Stimulated activated effector memory CD8-positive, alpha-beta T cell treated with anti-CD3 and anti-CD28 coated beads, Interleukin-12 subunit alpha, Interleukin-12 subunit beta, amount 100 ng/mL, for 72 hours (primary cell): ENCODE results near the gene CADPS.

ENCODE experiments used
- ATAC-seq: fragments of 150-1000 bp; cut with Tn5 transposase; 2 replicates; pipeline ENCODE4 v1.10.0; 2021
- DNase-seq, 2 donors: peaks; one replicate each; pipeline ENCODE4 v3.0.0; 2021 to 2022; ENCODE audit warnings: low spot score in 2 of 2
- H3K27ac Mint-ChIP-seq: one replicate; pipeline ENCODE4 v1.8.0; 2022; ENCODE audit warnings: mild to moderate bottlenecking, mixed read lengths
- H3K36me3 Mint-ChIP-seq: one replicate; pipeline ENCODE4 v1.8.0; 2022; ENCODE audit warnings: mild to moderate bottlenecking, mixed read lengths
- H3K4me1 Mint-ChIP-seq: one replicate; pipeline ENCODE4 v1.8.0; 2022; ENCODE audit warnings: mixed read lengths
- H3K4me3 Mint-ChIP-seq: one replicate; pipeline ENCODE4 v1.8.0; 2022; ENCODE audit warnings: mild to moderate bottlenecking, mixed read lengths
- H3K9me3 Mint-ChIP-seq: one replicate; pipeline ENCODE4 v1.8.0; 2022; ENCODE audit warnings: mixed read lengths

CADPS gene

DNA sequence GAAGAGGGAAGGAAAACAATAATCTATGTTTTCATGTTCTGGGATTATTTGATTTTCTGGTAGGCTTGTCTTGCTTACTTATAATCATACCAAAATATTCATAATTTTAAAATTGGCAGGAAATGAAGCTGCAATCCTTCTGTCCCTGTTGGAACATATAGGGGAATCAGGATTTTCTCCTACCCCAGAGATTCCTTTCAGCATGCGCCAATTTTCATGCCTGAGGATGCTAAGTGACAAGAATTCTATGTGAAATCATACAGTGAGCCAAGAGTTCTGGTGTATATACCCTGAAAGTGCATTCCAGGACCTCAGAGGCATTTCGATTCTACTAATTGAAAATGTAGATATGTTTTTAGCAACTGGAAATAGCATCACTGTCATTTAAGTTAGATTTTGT is 9.9 kb upstream of the CADPS start:
- H3K9me3 Mint-ChIP-seq: peaks cover 4% of the 10 kb centered on the region
- no peak overlapping the region for H3K4me3 Mint-ChIP-seq
- no peak overlapping the region for H3K27ac Mint-ChIP-seq
- no peaks in the 10 kb centered on the region for H3K36me3 Mint-ChIP-seq
- ATAC-seq (no peak), DNase-seq (no peak)
- H3K4me1 Mint-ChIP-seq: no peaks in the 10 kb centered on the region

DNA sequence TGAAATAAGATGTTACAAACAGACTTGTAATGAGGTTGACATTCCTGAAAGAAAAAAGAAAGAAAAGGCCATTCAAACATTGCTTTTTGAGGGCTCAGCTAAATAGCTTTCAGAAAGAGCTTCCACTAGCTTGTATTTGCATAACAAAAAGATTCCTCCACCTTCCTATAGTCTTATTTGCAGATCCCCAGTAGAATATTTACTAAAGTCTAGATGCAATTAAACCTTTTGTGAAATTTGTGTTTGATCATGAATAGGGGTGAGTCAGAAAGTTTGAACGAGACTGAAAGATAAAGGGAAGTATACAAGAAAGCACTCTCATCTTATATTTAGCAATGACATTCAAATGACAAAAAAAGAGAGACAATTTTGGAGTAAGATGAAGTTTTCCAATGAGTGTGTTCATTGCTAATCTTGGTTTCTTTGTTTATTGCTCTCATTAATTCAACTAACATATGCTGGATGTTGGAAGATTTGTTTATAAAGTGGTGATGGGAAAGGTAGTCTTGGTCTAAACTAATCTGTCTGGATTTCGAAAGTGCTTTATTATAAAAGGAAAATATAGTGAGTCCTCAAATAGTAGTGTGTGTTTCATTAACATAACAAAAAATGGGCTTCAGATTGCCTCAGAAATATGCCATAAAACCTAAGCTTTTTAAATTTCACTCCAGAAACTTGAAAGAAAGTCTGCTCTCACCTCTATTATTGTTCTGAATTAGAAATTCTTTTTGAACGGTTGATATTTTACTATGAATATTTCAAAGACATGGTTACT is 9.1 kb upstream of the CADPS start:
- Mint-ChIP-seq H3K4me1 (no peaks in the 10 kb centered on the region), H3K9me3 (peaks cover 1% of the 10 kb centered on the region), H3K36me3 (no peaks in the 10 kb centered on the region), H3K27ac (no peak overlapping the region), H3K4me3 (no peak overlapping the region)
- DNase-seq (no peak), ATAC-seq (no peak)

DNA sequence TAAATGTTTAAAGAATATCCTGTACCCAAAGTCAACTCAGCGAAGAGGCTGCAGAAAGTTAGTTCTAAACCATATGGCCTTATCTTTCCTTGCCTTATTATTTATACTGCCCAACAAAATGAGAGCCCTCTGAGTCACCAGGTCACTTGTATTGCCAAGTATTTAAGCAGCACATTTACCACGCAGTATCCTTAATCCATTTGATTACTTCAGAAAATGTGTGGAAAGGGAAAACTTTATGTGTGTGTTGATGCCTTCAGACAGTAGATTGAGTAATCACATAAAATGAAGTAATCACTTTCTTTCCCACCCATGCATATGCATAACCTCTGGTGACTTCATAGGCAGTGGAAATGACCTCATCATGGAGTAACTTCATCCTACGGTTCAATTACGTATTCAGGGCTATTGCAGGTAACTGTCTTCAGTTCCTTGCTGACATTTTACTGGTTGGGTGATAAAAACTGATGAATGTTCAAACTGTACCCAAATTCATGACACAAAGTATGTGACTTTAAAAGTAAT is 7.5 kb upstream of the CADPS start:
- Mint-ChIP-seq H3K4me1 (no peaks in the 10 kb centered on the region), H3K9me3 (no peaks in the 10 kb centered on the region), H3K4me3 (no peak overlapping the region), H3K36me3 (no peaks in the 10 kb centered on the region), H3K27ac (no peak overlapping the region)
- ATAC-seq: no peak
- DNase-seq: no peak

DNA sequence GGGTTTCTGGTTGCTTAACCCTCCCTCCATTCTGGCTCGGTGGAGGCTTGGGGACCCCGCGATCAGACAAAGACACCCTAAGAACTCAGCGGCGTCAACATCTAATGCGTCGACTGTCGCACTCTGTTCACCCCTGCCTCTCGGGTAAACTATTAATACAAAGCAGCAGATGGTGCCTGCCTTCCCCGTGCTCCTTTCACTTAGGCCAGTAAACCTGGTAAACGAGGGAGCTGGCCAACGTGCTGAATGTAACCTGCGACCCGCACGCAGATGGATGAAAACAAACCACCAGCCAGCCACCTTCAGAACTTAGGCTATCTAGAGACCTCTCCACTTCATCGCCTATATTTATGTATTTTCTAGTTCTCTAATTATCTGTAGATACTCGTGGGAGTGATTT is 848 bp upstream of the CADPS start:
- Mint-ChIP-seq H3K4me3 (no peak overlapping the region), H3K9me3 (peaks cover 8% of the 10 kb centered on the region), H3K27ac (no peak overlapping the region), H3K4me1 (no peaks in the 10 kb centered on the region), H3K36me3 (no peaks in the 10 kb centered on the region)
- DNase-seq (no peak), ATAC-seq (no peak)

DNA sequence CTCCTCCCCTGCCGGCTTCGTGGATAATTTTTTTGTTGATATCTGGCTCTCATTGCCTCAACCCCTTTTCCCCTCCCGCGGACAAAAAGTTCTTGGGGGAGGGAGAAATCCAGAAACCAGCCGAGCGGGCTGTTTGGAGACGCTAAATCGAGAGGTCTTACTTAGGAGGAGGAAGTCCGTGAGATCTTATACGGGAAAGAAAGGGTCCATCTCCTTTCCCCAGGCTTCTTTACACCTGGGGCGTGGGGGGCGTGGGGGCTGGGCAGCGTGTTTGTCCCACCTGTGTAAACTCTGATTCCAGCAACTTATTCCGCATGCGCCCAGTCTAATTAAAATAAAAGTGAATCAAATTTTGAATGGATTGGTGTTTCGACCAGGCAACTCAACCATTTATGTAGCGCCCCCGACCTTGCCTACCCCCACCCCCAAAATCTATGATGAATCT is 364 bp upstream of the CADPS start:
- no peaks in the 10 kb centered on the region for H3K4me1 Mint-ChIP-seq
- no peak overlapping the region for H3K4me3 Mint-ChIP-seq
- H3K27ac Mint-ChIP-seq: no peak overlapping the region

DNA sequence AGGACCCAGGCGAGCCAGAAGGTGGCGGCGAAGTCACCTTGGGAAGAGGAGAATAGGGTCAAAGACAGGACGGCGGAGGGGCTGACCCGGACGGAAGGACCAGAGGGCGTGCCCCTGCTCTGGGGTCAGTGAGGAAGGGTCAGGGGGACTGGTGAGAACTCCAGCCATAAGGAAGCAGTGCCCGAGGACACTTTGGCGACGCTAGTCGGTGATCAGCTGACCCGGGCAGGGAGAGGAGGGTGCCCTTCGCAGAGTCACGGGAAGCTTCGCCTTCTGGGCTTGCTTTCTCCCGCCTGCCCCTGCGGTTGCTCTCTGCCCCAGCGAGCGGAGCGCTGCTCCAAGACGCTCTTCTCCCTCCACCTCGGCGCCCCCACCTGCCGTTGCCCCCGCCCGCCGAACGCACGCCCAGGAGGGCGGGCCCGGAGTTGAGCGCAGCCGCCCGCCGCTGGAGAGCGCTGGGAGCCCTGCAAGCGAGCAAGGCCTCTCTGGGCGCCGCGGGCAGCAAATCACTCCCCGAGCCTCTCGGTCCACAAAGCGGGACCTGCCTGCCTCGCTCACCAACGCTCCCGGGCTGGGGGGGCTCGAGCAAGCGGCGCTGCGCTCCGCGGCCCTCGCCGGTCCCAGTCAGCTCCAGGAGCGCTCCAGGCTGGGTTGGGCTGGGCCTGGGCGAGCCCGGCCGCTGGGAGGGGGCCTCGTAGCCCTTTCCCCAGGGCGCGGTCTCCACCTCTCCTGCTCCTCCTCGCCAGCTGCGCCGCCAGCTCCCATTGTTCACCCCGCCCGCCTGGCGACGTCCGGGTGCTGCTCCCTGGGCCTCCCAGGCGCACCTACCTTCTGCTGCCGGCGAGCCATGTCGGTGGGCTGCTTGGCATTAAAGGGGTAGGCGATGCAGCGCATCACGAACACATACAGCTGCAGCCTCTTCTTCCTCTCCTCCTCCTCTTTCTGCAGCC is 1.2 kb downstream of the CADPS start:
- DNase-seq (no peak), ATAC-seq (no peak)
- Mint-ChIP-seq H3K27ac (no peak overlapping the region), H3K4me3 (no peak overlapping the region), H3K36me3 (no peaks in the 10 kb centered on the region), H3K9me3 (peaks cover 12% of the 10 kb centered on the region), H3K4me1 (no peaks in the 10 kb centered on the region)

More for the DNA sequence above, 364 bp upstream of the CADPS start:
- no peak for DNase-seq
- Mint-ChIP-seq H3K36me3 (no peaks in the 10 kb centered on the region), H3K9me3 (peaks cover 8% of the 10 kb centered on the region)
- ATAC-seq: no peak

DNA sequence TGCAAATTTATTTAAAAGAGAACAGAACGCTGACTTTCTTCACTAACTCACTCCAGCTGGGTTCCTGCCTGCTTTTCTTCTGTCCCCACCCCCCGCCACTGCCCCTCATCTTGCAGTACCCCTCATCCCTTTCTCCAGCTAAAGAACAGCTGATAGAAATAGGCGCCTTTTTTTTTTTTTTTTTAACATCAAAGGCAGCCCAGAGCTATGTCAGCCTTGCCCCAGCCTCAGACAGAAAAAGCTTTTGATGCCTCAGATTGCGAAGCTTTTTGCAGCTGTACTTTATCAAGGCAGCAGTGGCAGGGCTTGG is 1.8 kb downstream of the CADPS start:
- H3K4me1 Mint-ChIP-seq: no peaks in the 10 kb centered on the region
- no peaks in the 10 kb centered on the region for H3K36me3 Mint-ChIP-seq
- no peak for ATAC-seq
- H3K4me3 Mint-ChIP-seq: no peak overlapping the region
- no peak overlapping the region for H3K27ac Mint-ChIP-seq
- peaks cover 12% of the 10 kb centered on the region for H3K9me3 Mint-ChIP-seq
- no peak for DNase-seq

DNA sequence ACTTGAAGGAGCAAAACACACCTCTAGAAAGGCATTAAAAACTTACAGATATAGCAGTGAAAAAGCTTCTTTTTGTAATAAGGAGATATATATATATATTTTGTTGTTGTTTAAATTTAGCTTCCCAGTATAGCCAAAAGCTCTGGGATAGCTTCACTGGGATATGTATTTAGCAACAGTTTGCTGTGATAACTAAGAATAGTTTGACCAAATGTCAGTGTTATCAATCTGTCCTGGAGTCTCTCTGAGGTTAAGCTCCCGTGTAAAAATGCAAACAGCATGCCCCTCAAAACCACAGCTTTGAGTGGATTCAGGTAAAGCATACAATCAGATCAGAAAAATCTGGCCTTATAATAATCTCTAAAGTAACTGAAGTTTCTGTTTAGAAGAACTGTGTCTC is 2.9 kb downstream of the CADPS start:
- Mint-ChIP-seq H3K4me3 (no peak overlapping the region), H3K36me3 (no peaks in the 10 kb centered on the region), H3K27ac (no peak overlapping the region), H3K9me3 (peaks cover 15% of the 10 kb centered on the region), H3K4me1 (no peaks in the 10 kb centered on the region)
- DNase-seq (no peak), ATAC-seq (no peak)

DNA sequence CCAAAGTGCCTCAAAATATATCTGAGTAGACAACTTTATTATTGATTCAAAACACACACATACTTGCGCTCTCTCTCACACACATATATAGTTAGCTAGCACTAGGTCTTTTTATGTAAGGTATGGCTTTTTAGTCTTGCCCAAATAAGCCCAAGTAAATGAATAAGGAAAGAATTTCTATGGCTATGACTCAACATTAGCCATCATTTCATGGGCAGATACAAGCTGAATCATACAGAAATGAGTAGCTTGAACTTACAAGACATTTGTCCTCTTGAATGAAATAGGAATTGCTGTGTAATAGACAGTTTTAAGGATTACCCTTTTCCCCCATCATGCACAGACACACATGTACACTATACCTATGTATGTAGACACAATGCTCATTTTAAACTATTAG is 4.9 kb downstream of the CADPS start:
- no peak overlapping the region for H3K27ac Mint-ChIP-seq
- ATAC-seq (no peak), DNase-seq (no peak)
- peaks cover 10% of the 10 kb centered on the region for H3K9me3 Mint-ChIP-seq
- no peaks in the 10 kb centered on the region for H3K36me3 Mint-ChIP-seq
- H3K4me1 Mint-ChIP-seq: no peaks in the 10 kb centered on the region
- no peak overlapping the region for H3K4me3 Mint-ChIP-seq

DNA sequence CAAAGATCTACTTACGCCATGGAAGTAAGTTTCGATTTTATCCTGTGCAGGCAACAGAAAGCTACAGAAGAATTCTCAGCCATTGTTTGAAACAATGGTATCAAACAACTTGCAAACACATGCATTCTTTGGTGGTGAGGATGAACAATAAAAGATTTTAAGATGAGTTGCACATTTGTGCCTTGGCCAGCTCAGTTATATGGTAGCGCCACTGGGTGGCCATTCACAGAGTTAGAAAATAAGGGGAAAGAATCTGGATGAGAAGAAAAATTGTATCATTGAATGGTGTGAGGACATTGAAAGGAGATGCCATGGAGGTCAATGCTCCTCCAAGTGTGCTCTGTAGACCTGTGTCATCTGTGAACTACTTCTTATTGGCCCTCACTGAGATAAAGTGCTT is 11.6 kb downstream of the CADPS start:
- no peak overlapping the region for H3K4me3 Mint-ChIP-seq
- no peaks in the 10 kb centered on the region for H3K4me1 Mint-ChIP-seq
- no peak overlapping the region for H3K27ac Mint-ChIP-seq
- ATAC-seq (no peak), DNase-seq (no peak)
- peaks cover 14% of the 10 kb centered on the region for H3K9me3 Mint-ChIP-seq
- no peaks in the 10 kb centered on the region for H3K36me3 Mint-ChIP-seq

DNA sequence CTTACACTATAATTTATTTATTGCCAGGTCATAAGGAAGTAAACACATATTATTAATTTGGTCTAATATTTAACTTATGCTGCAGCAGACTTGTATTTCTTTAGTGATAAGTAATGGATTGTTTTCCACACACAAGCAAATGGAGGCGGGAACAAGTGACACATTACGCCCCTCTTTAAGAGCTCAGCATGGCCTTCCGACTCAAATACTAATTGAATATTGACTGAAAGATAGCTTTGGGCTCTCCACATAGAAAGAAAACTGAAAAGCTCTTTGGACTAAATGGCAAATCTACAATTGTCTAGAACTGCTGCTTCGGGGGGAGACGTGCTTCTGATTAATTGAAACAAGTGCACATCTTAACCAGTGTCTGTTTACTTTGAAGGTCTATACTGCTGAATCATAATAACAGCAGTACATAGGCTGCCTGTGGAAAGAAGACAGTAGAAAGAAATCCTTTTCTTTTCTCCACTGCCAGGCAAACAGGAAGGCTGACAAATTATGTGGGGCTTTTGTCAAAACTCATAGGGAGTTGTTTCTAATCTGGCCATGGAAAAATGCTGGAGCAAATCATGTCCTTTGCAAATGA is 15.9 kb downstream of the CADPS start:
- Mint-ChIP-seq H3K9me3 (peaks cover 9% of the 10 kb centered on the region), H3K27ac (no peak overlapping the region), H3K36me3 (no peaks in the 10 kb centered on the region), H3K4me1 (no peaks in the 10 kb centered on the region), H3K4me3 (no peak overlapping the region)
- no peak for DNase-seq
- no peak for ATAC-seq

DNA sequence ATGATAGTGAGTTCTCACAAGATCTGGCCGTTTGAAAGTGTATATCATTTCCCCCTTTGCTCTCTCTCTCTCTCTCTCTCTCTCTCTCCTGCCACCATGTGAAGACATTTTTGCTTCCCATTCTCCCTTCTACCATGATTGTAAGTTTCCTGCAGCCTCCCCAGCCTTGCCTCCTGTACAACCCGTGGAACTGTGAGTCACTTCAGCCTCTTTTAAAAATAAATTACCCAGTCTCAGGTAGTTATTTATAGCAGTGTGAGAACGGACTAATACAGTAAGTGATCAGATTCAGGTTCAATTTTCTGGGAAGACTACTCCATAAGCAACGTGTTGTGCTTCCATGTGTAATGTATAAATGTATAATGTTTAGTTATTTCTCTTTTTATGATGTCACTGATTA is 29.2 kb downstream of the CADPS start:
- DNase-seq (no peak), ATAC-seq (no peak)
- no peak overlapping the region for H3K4me3 Mint-ChIP-seq
- H3K27ac Mint-ChIP-seq: no peak overlapping the region
- H3K4me1 Mint-ChIP-seq: no peaks in the 10 kb centered on the region
- H3K9me3 Mint-ChIP-seq: peaks cover 9% of the 10 kb centered on the region
- no peaks in the 10 kb centered on the region for H3K36me3 Mint-ChIP-seq

DNA sequence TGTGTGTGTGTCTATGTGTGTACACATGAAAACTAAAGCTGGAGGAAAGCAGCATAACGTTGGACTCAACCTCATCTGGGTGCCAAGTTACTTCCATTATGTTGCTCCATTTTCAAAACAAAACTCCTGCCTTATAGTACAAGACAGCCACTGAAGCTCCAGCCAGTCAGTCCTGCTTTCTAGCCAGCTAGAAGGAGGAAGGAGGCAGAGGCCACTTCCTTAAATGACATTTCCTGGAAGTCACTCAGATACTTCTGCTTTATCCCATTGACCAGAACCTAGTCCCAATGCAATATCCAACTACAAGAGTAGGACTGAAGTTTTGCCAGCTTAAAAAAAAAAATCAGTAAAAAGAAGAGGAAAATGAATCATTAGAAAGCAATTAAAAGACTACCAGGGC is 31.7 kb downstream of the CADPS start:
- Mint-ChIP-seq H3K9me3 (peaks cover 15% of the 10 kb centered on the region), H3K27ac (no peak overlapping the region), H3K36me3 (no peaks in the 10 kb centered on the region), H3K4me1 (no peaks in the 10 kb centered on the region), H3K4me3 (no peak overlapping the region)
- DNase-seq (no peak), ATAC-seq (no peak)

DNA sequence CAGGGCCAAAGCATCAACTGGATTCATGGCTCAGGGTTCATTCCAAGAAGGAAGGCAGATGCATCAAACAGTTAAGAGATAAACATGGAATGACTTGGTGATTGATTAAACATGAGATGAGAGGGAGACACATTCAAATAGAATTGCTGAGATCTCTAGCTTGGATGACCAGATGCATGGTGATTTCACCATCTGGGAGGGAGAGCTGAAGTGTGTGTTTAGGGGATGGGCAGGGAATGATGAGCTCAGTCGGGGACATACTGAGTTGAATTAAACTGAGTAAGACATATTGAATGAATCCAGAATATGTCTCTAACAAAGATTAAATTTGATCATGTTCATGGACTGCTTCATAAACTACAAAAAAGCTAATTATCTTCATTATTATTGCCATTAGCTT is 35.5 kb downstream of the CADPS start:
- DNase-seq: no peak

DNA sequence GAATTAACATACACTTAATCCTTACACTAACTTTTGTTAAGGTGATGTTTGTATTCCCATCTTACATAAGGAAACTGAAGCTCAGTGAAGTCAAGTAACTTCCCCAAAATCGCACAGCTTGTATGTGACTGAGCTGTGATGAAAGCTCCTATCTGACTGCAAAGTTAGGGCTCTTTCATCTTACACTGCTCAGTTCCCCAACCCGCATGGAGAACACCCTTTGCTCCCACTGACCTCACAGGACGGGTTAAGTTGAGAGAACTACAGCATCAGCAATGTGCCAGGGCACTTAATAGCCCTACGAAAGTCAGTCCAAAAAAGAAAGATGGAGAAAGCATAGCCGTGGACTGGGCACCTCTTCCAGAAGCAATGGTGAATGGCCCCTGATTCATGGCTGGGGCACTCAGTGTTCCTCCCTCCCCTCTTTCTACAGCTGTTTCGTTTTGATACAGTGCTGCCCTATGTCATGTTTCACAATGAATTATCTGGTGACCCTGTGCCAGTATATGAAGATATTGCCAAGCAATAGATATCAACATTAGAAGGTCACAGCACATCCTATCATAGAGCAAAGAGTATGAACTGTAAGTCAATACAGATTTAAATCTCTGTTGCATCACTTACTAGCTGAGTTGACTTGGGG is 38.0 kb downstream of the CADPS start:
- H3K4me1 Mint-ChIP-seq: no peaks in the 10 kb centered on the region
- H3K36me3 Mint-ChIP-seq: no peaks in the 10 kb centered on the region
- peaks cover 5% of the 10 kb centered on the region for H3K9me3 Mint-ChIP-seq
- DNase-seq (no peak), ATAC-seq (no peak)
- H3K4me3 Mint-ChIP-seq: no peak overlapping the region
- no peak overlapping the region for H3K27ac Mint-ChIP-seq

More for the DNA sequence above, 35.5 kb downstream of the CADPS start:
- H3K4me3 Mint-ChIP-seq: no peak overlapping the region
- H3K9me3 Mint-ChIP-seq: peaks cover 5% of the 10 kb centered on the region
- H3K4me1 Mint-ChIP-seq: no peaks in the 10 kb centered on the region
- ATAC-seq: no peak
- H3K36me3 Mint-ChIP-seq: no peaks in the 10 kb centered on the region
- H3K27ac Mint-ChIP-seq: no peak overlapping the region
